Transverse colon (tissue), 3 donors: ENCODE results near the gene ADGRG2.

Experiments
- POLR2A ChIP-seq: fragments of 450-650 bp; IDR thresholded peaks from one replicate; pipeline ENCODE4 v1.6.1; 2016; ENCODE audit warnings: antibody characterized with exemption, mild to moderate bottlenecking, moderate library complexity
- TF ChIP-seq, protein P1 (sequence below), 5 experiments: fragments of 200-600 bp in 3 of 5; fragments of 450-650 bp in 2 of 5; sonication (generic) in 3 of 5; IDR thresholded peaks; 1 replicate in 2 of 5; 2 replicates in 3 of 5; pipeline ENCODE4 v1.5.1; 2016 to 2017; ENCODE audit warnings: antibody characterized with exemption in 5 of 5, inconsistent platforms in 3 of 5, mild to moderate bottlenecking in 2 of 5, moderate library complexity in 1 of 5

DNA sequence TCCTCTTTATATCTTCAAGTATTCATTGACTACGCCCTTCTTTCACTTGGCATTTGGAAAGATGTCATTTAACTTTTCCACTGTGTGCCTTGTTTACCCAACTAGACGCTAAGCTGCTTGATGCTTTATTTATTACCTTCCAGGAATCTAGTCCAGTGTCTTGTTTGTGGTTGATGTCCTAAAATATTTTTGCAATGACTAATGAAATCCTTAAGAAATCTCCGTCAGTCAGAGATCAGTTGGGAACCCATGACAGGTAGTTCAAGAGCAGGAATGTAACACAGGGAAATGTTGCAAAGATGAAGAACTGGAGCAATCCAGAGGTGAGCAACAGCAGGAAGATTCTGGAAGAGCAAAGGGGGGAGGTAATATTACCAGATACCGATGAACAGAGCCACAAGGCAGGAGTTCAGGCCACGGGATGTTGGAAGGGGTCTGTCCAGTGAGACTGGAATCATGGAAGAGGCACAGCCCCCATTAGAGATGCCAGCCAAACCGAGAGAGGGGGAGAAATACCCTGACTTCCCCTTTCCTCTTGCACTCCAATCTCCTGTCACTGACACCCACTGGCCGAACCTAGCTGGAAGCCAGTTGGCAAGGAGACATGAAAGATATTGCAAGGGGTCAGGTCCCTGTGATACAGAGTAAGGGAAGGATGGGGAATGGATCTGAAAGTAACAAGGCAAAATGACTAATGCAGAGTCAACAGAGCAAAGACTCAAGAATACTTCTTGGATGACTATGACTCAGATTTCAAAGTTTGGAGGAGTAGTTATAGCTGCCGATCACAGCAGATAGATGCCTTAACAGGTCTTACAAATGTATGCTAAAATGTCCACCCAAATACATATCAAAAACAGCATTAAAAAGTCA lies 75.7 kb downstream of the ADGRG2 start:
- TF ChIP-seq POLR2A, result no peak
- TF ChIP-seq, protein P1, sequence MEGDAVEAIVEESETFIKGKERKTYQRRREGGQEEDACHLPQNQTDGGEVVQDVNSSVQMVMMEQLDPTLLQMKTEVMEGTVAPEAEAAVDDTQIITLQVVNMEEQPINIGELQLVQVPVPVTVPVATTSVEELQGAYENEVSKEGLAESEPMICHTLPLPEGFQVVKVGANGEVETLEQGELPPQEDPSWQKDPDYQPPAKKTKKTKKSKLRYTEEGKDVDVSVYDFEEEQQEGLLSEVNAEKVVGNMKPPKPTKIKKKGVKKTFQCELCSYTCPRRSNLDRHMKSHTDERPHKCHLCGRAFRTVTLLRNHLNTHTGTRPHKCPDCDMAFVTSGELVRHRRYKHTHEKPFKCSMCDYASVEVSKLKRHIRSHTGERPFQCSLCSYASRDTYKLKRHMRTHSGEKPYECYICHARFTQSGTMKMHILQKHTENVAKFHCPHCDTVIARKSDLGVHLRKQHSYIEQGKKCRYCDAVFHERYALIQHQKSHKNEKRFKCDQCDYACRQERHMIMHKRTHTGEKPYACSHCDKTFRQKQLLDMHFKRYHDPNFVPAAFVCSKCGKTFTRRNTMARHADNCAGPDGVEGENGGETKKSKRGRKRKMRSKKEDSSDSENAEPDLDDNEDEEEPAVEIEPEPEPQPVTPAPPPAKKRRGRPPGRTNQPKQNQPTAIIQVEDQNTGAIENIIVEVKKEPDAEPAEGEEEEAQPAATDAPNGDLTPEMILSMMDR (IDR thresholded peaks at IDR 0.05), result no peak
